Bronchial epithelial cell (primary cell): ENCODE measurements around the gene ASCC2. TPM values are rescaled to one million over a fixed set of nuclear protein-coding genes. Genes with fewer than 3 reads are reported as not detected.

Experiments used
- DNase-seq: peaks from one replicate; pipeline ENCODE4 v3.0.0-alpha.2; 2010; ENCODE audit warnings: low read depth
- FAIRE-seq: peaks from 2 replicates; lab custom pipeline; 2011; peaks lifted over from hg19 to GRCh38; lab: Jason Lieb, UNC
- H3K27me3 ChIP-seq: 2 replicates; pipeline ENCODE4 v1.5.1; 2011; ENCODE audit warnings: low read length; ENCODE audit not compliant: control insufficient read depth, insufficient read depth
- H3K36me3 ChIP-seq: 2 replicates; pipeline ENCODE4 v1.5.1; 2011; ENCODE audit warnings: low read length; ENCODE audit not compliant: control insufficient read depth, insufficient read depth
- H3K4me3 ChIP-seq: 2 replicates; pipeline ENCODE4 v1.5.1; 2011; ENCODE audit warnings: mild to moderate bottlenecking, low read depth, low read length, control low read depth
- CTCF ChIP-seq: IDR thresholded peaks from 2 replicates; pipeline ENCODE4 v1.5.1; 2011; ENCODE audit warnings: mild to moderate bottlenecking, moderate library complexity, low read length, control low read depth, inconsistent platforms; ENCODE audit not compliant: insufficient read depth, severe bottlenecking
- total RNA-seq: library from RNA; depleted of rRNA; stranded (reverse); fragments of >200 nt; gene quantifications from 2 replicates; pipeline ENCODE4 v1.2.1, GENCODE V29; 2014

ASCC2 gene
- total RNA-seq, 1 donor from 2014 or later = 26.1 TPM

- TF ChIP-seq CTCF = no peak
- DNase-seq (no peak), FAIRE-seq (no peak)
- H3K27me3 ChIP-seq = no peaks in the 10 kb centered on the region
- H3K4me3 ChIP-seq = no peak overlapping the region
- peaks cover 6% of the 10 kb centered on the region for H3K36me3 ChIP-seq
These were observed 68.3 kb downstream of the ASCC2 start for GRCh38 chr22:29769723-29770321.

GRCh38 chr22:29768052-29768693 lies 69.9 kb downstream of the ASCC2 start:
- Histone ChIP-seq H3K27me3 (no peaks in the 10 kb centered on the region), H3K4me3 (peak overlapping the region; percentile 71), H3K36me3 (peaks cover 6% of the 10 kb centered on the region)
- no peak for TF ChIP-seq CTCF
- DNase-seq = no peak
- FAIRE-seq = no peak

GRCh38 chr22:29767171-29768051 lies 70.7 kb downstream of the ASCC2 start, which contains the start of gene UQCR10:
UQCR10 (plus strand) TSS chr22:29767369; CDS start chr22:29767399, 30 bp downstream.
- H3K36me3 ChIP-seq = peaks cover 6% of the 10 kb centered on the region
- FAIRE-seq (no peak), DNase-seq (peak; percentile 86)
- peak within 1 kb of the TSS; percentile 71 for H3K4me3 ChIP-seq
- TF ChIP-seq CTCF = no peak
- no peaks in the 10 kb centered on the region for H3K27me3 ChIP-seq

- peak within 1 kb of the TSS; percentile 71 for H3K4me3 ChIP-seq
- FAIRE-seq (no peak), DNase-seq (peak; percentile 97)
- TF ChIP-seq CTCF = no peak
- H3K36me3 ChIP-seq = peaks cover 6% of the 10 kb centered on the region
- H3K27me3 ChIP-seq = no peaks in the 10 kb centered on the region
These were observed 71.4 kb downstream of the ASCC2 start, which contains the start of gene ZMAT5 for GRCh38 chr22:29766632-29767170. ZMAT5 (minus strand) TSS chr22:29767007; CDS start chr22:29748544, 18,463 bp downstream.

GRCh38 chr22:29765905-29766631 lies 72.0 kb downstream of the ASCC2 start:
- Histone ChIP-seq H3K36me3 (peaks cover 6% of the 10 kb centered on the region), H3K27me3 (no peaks in the 10 kb centered on the region), H3K4me3 (peak overlapping the region; percentile 71)
- no peak for DNase-seq
- TF ChIP-seq CTCF = no peak
- no peak for FAIRE-seq
